LNCAP (cell line): ENCODE measurements around the gene LACTBL1.

Experiments used
- CTCF ChIP-seq: fragments of 450-650 bp; IDR thresholded peaks from 2 replicates; pipeline ENCODE4 v1.5.1; 2017; ENCODE audit warnings: mild to moderate bottlenecking

Gene LACTBL1

GRCh38 chr1:22972760-22973159 is at the start of gene LACTBL1:
LACTBL1 (minus strand) TSS chr1:22972866; CDS start chr1:22972316, 550 bp downstream.
- TF ChIP-seq CTCF, result no peak

- no peak for TF ChIP-seq CTCF
Measured at GRCh38 chr1:23021834-23022233, 49.2 kb upstream of the LACTBL1 start.

- no peak for TF ChIP-seq CTCF
Measured at GRCh38 chr1:23020706-23021405, 48.2 kb upstream of the LACTBL1 start.

GRCh38 chr1:23019863-23020625 is 47.4 kb upstream of the LACTBL1 start:
- no peak for TF ChIP-seq CTCF

GRCh38 chr1:23019094-23019862 is 46.6 kb upstream of the LACTBL1 start, which contains the start of gene KDM1A:
KDM1A (plus strand) TSS chr1:23019468; CDS start chr1:23019597, 129 bp downstream.
- no peak for TF ChIP-seq CTCF

- TF ChIP-seq CTCF, result no peak
Measured at GRCh38 chr1:23018661-23019093, 46.0 kb upstream of the LACTBL1 start.

GRCh38 chr1:23013657-23014056 is 41.0 kb upstream of the LACTBL1 start:
- no peak for TF ChIP-seq CTCF
